SK-N-SH (cell line): ENCODE results near the gene RHAG. TPM values are rescaled to one million over a fixed set of nuclear protein-coding genes. Genes with fewer than 3 reads are reported as not detected.

Experiments used
- CTCF ChIA-PET: fragments of 300-600, 350-600 bp; formaldehyde crosslinking; extraction: SDS; loops from one replicate; lab custom pipeline; 2021; lab: Yijun Ruan, JAX
- POLR2A ChIA-PET: fragments of 350-600 bp; sonication (Branson Sonifier 250); formaldehyde crosslinking; extraction: SDS; loops from one replicate; lab custom pipeline; 2020; ENCODE audit warnings: antibody characterized with exemption, inconsistent platforms; lab: Yijun Ruan, JAX
- DNase-seq: peaks from one replicate; pipeline ENCODE4 v3.0.0; 2012
- H2AFZ ChIP-seq: fragments of 200-600 bp; sonication (generic); 2 replicates; pipeline ENCODE4 v1.8.1; 2016; ENCODE audit warnings: antibody characterized with exemption, mild to moderate bottlenecking, low read depth
- H3F3A ChIP-seq: fragments of 200-600 bp; sonication (generic); replicated peaks from 2 replicates; pipeline ENCODE3; 2016; ENCODE audit warnings: antibody characterized with exemption, mild to moderate bottlenecking; ENCODE audit not compliant: insufficient read depth
- H3K27ac ChIP-seq, 2 experiments: fragments of 200-500 bp in 1 of 2; fragments of 200-600 bp in 1 of 2; sonication (Bioruptor generic) in 1 of 2; sonication (generic), shearing (Covaris generic) in 1 of 2; 2 replicates each; pipeline versions ENCODE4 v1.5.1 to v1.6.1; 2014 to 2016; ENCODE audit warnings: low read depth in 2 of 2, inconsistent platforms in 1 of 2, low read length in 1 of 2, mild to moderate bottlenecking in 1 of 2, mixed read lengths in 1 of 2
- H3K27me3 ChIP-seq: fragments of 200-600 bp; sonication (generic), shearing (Covaris generic); 2 replicates; pipeline ENCODE4 v1.6.1; 2016; ENCODE audit warnings: mixed run types; ENCODE audit not compliant: insufficient read depth
- H3K36me3 ChIP-seq, 2 experiments: fragments of 200-500 bp in 1 of 2; fragments of 200-600 bp in 1 of 2; sonication (Bioruptor generic) in 1 of 2; sonication (generic) in 1 of 2; replicated peaks in 1 of 2; 2 replicates each; pipeline versions ENCODE3 to v1.5.1; 2014 to 2016; ENCODE audit warnings: low read length in 1 of 2, mild to moderate bottlenecking in 1 of 2; ENCODE audit not compliant: insufficient read depth in 2 of 2, control insufficient read depth in 1 of 2
- H3K4me1 ChIP-seq, 2 experiments: fragments of 200-500 bp in 1 of 2; fragments of 200-600 bp in 1 of 2; sonication (Bioruptor generic) in 1 of 2; sonication (generic), shearing (Covaris generic) in 1 of 2; 2 replicates each; pipeline versions ENCODE4 v1.5.1 to v1.6.1; 2014 to 2016; ENCODE audit warnings: low read depth in 1 of 2, low read length in 1 of 2, mixed run types in 1 of 2; ENCODE audit not compliant: insufficient read depth in 2 of 2, control insufficient read depth in 1 of 2
- H3K4me2 ChIP-seq: fragments of 200-600 bp; sonication (generic), shearing (Covaris generic); 2 replicates; pipeline ENCODE4 v1.6.1; 2017; ENCODE audit warnings: mixed run types
- H3K4me3 ChIP-seq, 2 experiments: fragments of 200-500 bp in 1 of 2; fragments of 200-600 bp in 1 of 2; sonication (Bioruptor generic) in 1 of 2; sonication (generic), shearing (Covaris generic) in 1 of 2; 2 replicates each; pipeline versions ENCODE4 v1.5.1 to v1.8.1; 2014 to 2016; ENCODE audit warnings: low read depth in 2 of 2, inconsistent platforms in 1 of 2, low read length in 1 of 2, mild to moderate bottlenecking in 1 of 2, mixed read lengths in 1 of 2, moderate library complexity in 1 of 2
- H3K79me2 ChIP-seq: fragments of 200-600 bp; sonication (generic); 2 replicates; pipeline ENCODE4 v1.8.1; 2017; ENCODE audit warnings: mild to moderate bottlenecking; ENCODE audit not compliant: insufficient read depth
- H3K9ac ChIP-seq: fragments of 200-600 bp; sonication (generic); 2 replicates; pipeline ENCODE4 v1.6.1; 2017; ENCODE audit warnings: mixed run types
- H3K9me2 ChIP-seq: fragments of 200-600 bp; sonication (generic); 2 replicates; pipeline ENCODE4 v1.6.1; 2017; ENCODE audit warnings: mixed run types
- H3K9me3 ChIP-seq: fragments of 200-600 bp; sonication (generic); 2 replicates; pipeline ENCODE4 v1.6.1; 2017; ENCODE audit warnings: mixed run types, mild to moderate bottlenecking, moderate library complexity
- H4K20me1 ChIP-seq: fragments of 200-600 bp; sonication (generic); 2 replicates; pipeline ENCODE4 v1.6.1; 2017; ENCODE audit warnings: mild to moderate bottlenecking, mixed run types; ENCODE audit not compliant: insufficient read depth
- CTCF ChIP-seq: fragments of 200-600 bp; sonication (generic); IDR thresholded peaks from 2 replicates; pipeline ENCODE4 v1.6.1; 2017; ENCODE audit warnings: antibody characterized with exemption, mild to moderate bottlenecking, moderate library complexity
- RAD21 ChIP-seq: IDR thresholded peaks from 2 replicates; pipeline ENCODE4 v1.6.1; 2012; ENCODE audit warnings: mild to moderate bottlenecking, low read length
- RFX5 ChIP-seq: IDR thresholded peaks from 2 replicates; pipeline ENCODE4 v1.6.1; 2012; ENCODE audit warnings: mild to moderate bottlenecking, improper control_type of control experiment, low read length
- SIN3A ChIP-seq: IDR thresholded peaks from 2 replicates; pipeline ENCODE4 v1.6.1; 2012; ENCODE audit warnings: low read depth, mild to moderate bottlenecking, low read length, moderate library complexity, borderline replicate concordance
- YY1 ChIP-seq: IDR thresholded peaks from 2 replicates; pipeline ENCODE4 v1.4.0; 2012; ENCODE audit warnings: low read depth, mild to moderate bottlenecking
- WGBS: methylation state at CpG from one replicate; pipeline ENCODE4 v1.1.6; 2017; ENCODE audit warnings: low lambda C conversion rate; 5-methylcytosine and 5-hydroxymethylcytosine counted together
- polyA plus RNA-seq, 3 experiments: library from polyadenylated mRNA; depleted of rRNA; stranded (reverse); fragments of >200 nt; gene quantifications; 2 replicates each; pipeline ENCODE4 v1.2.3, GENCODE V29; 2012
- TF ChIP-seq, protein P1 (sequence below): IDR thresholded peaks from 2 replicates; pipeline ENCODE4 v1.4.0; 2012; ENCODE audit warnings: low read depth, borderline replicate concordance
- TF ChIP-seq, protein P2 (sequence below): IDR thresholded peaks from 2 replicates; pipeline ENCODE4 v1.6.1; 2012; ENCODE audit warnings: mild to moderate bottlenecking, low read depth, low read length, moderate library complexity

RHAG gene
- polyA plus RNA-seq, 1 of the 3 experiments (the other 2 are of a cell fraction), result not detected

DNA sequence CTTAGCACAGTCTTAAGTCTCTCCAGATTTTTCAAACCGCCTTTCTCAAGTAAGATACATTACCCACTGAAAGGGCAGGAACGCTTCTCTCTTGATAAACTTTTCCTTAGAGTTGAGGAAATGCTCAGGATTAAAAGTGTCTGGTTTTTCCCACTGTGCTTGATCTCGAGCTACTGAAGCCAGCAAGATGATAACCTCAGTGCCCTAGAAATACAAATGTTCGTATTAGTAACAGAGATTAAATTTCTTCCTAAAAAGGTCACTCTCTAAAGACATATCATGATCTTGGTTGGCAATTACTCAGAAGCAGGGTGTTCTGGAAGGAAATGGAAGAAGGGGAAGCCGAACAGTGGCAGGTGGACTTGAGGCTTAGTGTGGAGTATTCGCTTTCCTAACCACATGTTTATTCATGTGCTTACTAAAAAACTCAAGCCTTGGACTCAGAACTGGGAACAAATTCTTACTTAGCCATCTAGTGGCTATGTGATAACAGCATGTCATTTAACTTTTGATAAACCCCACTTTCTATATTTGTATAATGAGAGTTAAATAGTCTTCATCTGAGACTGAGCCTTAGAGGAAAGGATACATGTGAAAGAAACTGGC, 66.1 kb downstream of the RHAG start:
- no peak for DNase-seq
- H3F3A ChIP-seq, result no peaks in the 10 kb centered on the region
- no peaks in the 10 kb centered on the region for H3K27me3 ChIP-seq
- H4K20me1 ChIP-seq, result no peaks in the 10 kb centered on the region
- no peak overlapping the region for H3K4me2 ChIP-seq
- no peak overlapping the region for H2AFZ ChIP-seq
- TF ChIP-seq CTCF (peak; percentile 14; the same call in 1 of the 2 replicates), RAD21 (no peak)
- no peaks in the 10 kb centered on the region for H3K79me2 ChIP-seq
- H3K9ac ChIP-seq, result no peak overlapping the region
- H3K4me3 ChIP-seq, result no peak overlapping the region
- ChIA-PET CTCF (no interaction called here), POLR2A (no interaction called here)
- H3K36me3 ChIP-seq, result no peaks in the 10 kb centered on the region
- no peaks in the 10 kb centered on the region for H3K4me1 ChIP-seq
- 11% methylated on average over 6 of the region's 6 CpGs for WGBS
- H3K9me3 ChIP-seq, result no peaks in the 10 kb centered on the region
- no peak overlapping the region for H3K27ac ChIP-seq
- no peaks in the 10 kb centered on the region for H3K9me2 ChIP-seq

- DNase-seq, result no peak
- Histone ChIP-seq H3K27me3 (no peaks in the 10 kb centered on the region; the same call in 1 of the 2 replicates), H3K9me2 (no peaks in the 10 kb centered on the region), H3K36me3 (no peaks in the 10 kb centered on the region), H3K4me3 (no peak overlapping the region), H3K27ac (no peak overlapping the region), H3K79me2 (no peaks in the 10 kb centered on the region), H3K4me1 (no peaks in the 10 kb centered on the region), H2AFZ (no peak overlapping the region), H4K20me1 (no peaks in the 10 kb centered on the region), H3K9me3 (no peaks in the 10 kb centered on the region), H3K4me2 (no peak overlapping the region), H3K9ac (no peak overlapping the region), H3F3A (no peaks in the 10 kb centered on the region)
- POLR2A ChIA-PET, result no interaction called here
- no peak for TF ChIP-seq RFX5
- no peak for TF ChIP-seq YY1
- TF ChIP-seq, protein P1, sequence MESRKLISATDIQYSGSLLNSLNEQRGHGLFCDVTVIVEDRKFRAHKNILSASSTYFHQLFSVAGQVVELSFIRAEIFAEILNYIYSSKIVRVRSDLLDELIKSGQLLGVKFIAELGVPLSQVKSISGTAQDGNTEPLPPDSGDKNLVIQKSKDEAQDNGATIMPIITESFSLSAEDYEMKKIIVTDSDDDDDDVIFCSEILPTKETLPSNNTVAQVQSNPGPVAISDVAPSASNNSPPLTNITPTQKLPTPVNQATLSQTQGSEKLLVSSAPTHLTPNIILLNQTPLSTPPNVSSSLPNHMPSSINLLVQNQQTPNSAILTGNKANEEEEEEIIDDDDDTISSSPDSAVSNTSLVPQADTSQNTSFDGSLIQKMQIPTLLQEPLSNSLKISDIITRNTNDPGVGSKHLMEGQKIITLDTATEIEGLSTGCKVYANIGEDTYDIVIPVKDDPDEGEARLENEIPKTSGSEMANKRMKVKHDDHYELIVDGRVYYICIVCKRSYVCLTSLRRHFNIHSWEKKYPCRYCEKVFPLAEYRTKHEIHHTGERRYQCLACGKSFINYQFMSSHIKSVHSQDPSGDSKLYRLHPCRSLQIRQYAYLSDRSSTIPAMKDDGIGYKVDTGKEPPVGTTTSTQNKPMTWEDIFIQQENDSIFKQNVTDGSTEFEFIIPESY, result no peak
- no peak for TF ChIP-seq SIN3A
- TF ChIP-seq, protein P2, sequence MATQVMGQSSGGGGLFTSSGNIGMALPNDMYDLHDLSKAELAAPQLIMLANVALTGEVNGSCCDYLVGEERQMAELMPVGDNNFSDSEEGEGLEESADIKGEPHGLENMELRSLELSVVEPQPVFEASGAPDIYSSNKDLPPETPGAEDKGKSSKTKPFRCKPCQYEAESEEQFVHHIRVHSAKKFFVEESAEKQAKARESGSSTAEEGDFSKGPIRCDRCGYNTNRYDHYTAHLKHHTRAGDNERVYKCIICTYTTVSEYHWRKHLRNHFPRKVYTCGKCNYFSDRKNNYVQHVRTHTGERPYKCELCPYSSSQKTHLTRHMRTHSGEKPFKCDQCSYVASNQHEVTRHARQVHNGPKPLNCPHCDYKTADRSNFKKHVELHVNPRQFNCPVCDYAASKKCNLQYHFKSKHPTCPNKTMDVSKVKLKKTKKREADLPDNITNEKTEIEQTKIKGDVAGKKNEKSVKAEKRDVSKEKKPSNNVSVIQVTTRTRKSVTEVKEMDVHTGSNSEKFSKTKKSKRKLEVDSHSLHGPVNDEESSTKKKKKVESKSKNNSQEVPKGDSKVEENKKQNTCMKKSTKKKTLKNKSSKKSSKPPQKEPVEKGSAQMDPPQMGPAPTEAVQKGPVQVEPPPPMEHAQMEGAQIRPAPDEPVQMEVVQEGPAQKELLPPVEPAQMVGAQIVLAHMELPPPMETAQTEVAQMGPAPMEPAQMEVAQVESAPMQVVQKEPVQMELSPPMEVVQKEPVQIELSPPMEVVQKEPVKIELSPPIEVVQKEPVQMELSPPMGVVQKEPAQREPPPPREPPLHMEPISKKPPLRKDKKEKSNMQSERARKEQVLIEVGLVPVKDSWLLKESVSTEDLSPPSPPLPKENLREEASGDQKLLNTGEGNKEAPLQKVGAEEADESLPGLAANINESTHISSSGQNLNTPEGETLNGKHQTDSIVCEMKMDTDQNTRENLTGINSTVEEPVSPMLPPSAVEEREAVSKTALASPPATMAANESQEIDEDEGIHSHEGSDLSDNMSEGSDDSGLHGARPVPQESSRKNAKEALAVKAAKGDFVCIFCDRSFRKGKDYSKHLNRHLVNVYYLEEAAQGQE, result no peak
- CTCF ChIA-PET, result interaction anchor here (1.1 to 4.0 kb wide), 3 partner anchors 17 to 34 kb away, joined by 3 to 16 read pairs (median 3); no protein-coding TSS in a partner anchor
- WGBS, result 32% methylated on average over 10 of the region's 10 CpGs
Observed at GRCh38 chr6:49565855-49566254, 70.8 kb downstream of the RHAG start.
